HG03095 (cell line): Measurements from ENCODE around the gene SMIM27.
"Not testable (repeated sequence)": the region's sequence is repeated elsewhere in the genome, so short reads cannot be mapped to it uniquely, and the experiment has no call there.

Experiments
- ATAC-seq: cut with Tn5 transposase; IDR thresholded peaks from one replicate; pipeline ENCODE4 v1.9.1; 2021; ENCODE audit warnings: moderate library complexity; ENCODE audit not compliant: unreplicated experiment

Gene SMIM27

GRCh38 chr9:32552172-32552872 is at the start of gene SMIM27, which contains the start of gene TOPORS:
TSS of gene SMIM27 (plus strand) at chr9:32552327. CDS start at chr9:32552435, 108 bp downstream.
TSS of gene TOPORS (minus strand) at chr9:32552586. CDS start at chr9:32552436, 150 bp downstream.
- ATAC-seq, result peak; percentile 64

GRCh38 chr9:32502464-32502863 is 49.7 kb upstream of the SMIM27 start:
- no peak for ATAC-seq

- no peak for ATAC-seq
These were observed 49.1 kb upstream of the SMIM27 start for GRCh38 chr9:32503008-32503407.

- no peak for ATAC-seq
These were observed 43.4 kb upstream of the SMIM27 start for GRCh38 chr9:32508728-32509127.

GRCh38 chr9:32516241-32516640 is 35.9 kb upstream of the SMIM27 start:
- no peak for ATAC-seq

- no peak for ATAC-seq
These were observed 33.9 kb upstream of the SMIM27 start for GRCh38 chr9:32518276-32518675.

GRCh38 chr9:32523910-32524309 is 28.2 kb upstream of the SMIM27 start:
- no peak for ATAC-seq

GRCh38 chr9:32524558-32524891 is 27.6 kb upstream of the SMIM27 start:
- not testable (repeated sequence) for ATAC-seq

GRCh38 chr9:32524892-32525708 is 27.0 kb upstream of the SMIM27 start:
- peak; percentile 21 for ATAC-seq

- peak; percentile 18 for ATAC-seq
These were observed 26.5 kb upstream of the SMIM27 start for GRCh38 chr9:32525709-32526030.

- ATAC-seq, result peak; percentile 61
These were observed 26.0 kb upstream of the SMIM27 start, which contains the start of gene RIGI for GRCh38 chr9:32526041-32526706. TSS of gene RIGI (minus strand) at chr9:32526196. CDS start at chr9:32526166, 30 bp downstream.

GRCh38 chr9:32526707-32527048 is 25.4 kb upstream of the SMIM27 start:
- no peak for ATAC-seq

- ATAC-seq, result no peak
These were observed 18.8 kb upstream of the SMIM27 start for GRCh38 chr9:32533336-32533735.

- no peak for ATAC-seq
These were observed 18.3 kb upstream of the SMIM27 start for GRCh38 chr9:32533816-32534215.

- no peak for ATAC-seq
These were observed 9.1 kb upstream of the SMIM27 start for GRCh38 chr9:32543047-32543446.

GRCh38 chr9:32545884-32546283 is 6.2 kb upstream of the SMIM27 start:
- no peak for ATAC-seq

- not testable (repeated sequence) for ATAC-seq
These were observed 3.9 kb upstream of the SMIM27 start for GRCh38 chr9:32548213-32548612.

- no peak for ATAC-seq
These were observed 2.0 kb upstream of the SMIM27 start for GRCh38 chr9:32550150-32550561.

GRCh38 chr9:32550562-32551275 is 1.4 kb upstream of the SMIM27 start:
- ATAC-seq, result peak; percentile 68

GRCh38 chr9:32551276-32552051 is 663 bp upstream of the SMIM27 start:
- ATAC-seq, result peak; percentile 6
